ENCODE measurements around the gene SANBR. TPM values are rescaled to one million over a fixed set of nuclear protein-coding genes. Genes with fewer than 3 reads are reported as not detected.

SANBR gene
- total and polyA plus RNA-seq, 2 of the 13 experiments (the other 11 are each of a cell fraction or from before 2014, with no cell fraction given): 9.8 to 20.9 TPM

GRCh38 chr2:61090386-61090921 is 24.8 kb downstream of the SANBR start (continued):
- TF ChIP-seq ZBTB34 (CRISPR knock-in tag; IDR thresholded peaks at IDR 0.05) (no peak; the same call in 1 of the 2 replicates), ZNF280D (CRISPR knock-in tag; IDR thresholded peaks at IDR 0.05) (0 out of 2 replicates have a peak, but pooled peaks have one; percentile 49), JUN (CRISPR knock-in tag; IDR thresholded peaks at IDR 0.05) (peak; percentile 20; the same call in 1 of the 2 replicates), SSRP1 (CRISPR knock-in tag; IDR thresholded peaks at IDR 0.05) (no peak), GATA4 (IDR thresholded peaks at IDR 0.05; ENCODE audit: borderline replicate concordance, low read depth) (no peak), GFI1 (CRISPR knock-in tag; IDR thresholded peaks at IDR 0.05; ENCODE audit: borderline replicate concordance) (0 out of 2 replicates have a peak, but pooled peaks have one; percentile 20), ZNF253 (CRISPR knock-in tag; IDR thresholded peaks at IDR 0.05; ENCODE audit: borderline replicate concordance) (no peak), KDM2A (CRISPR knock-in tag; IDR thresholded peaks at IDR 0.05; ENCODE audit: borderline replicate concordance, low read depth) (peak; percentile 20; the same call in 1 of the 2 replicates), IRF9 (CRISPR knock-in tag; IDR thresholded peaks at IDR 0.05; ENCODE audit: borderline replicate concordance) (0 out of 2 replicates have a peak, but pooled peaks have one; percentile 45), ARID3A (IDR thresholded peaks at IDR 0.05; ENCODE audit: low read depth, low read length) (peak; percentile 90), CERS6 (CRISPR knock-in tag; IDR thresholded peaks at IDR 0.05) (no peak), ZNF451 (CRISPR knock-in tag; IDR thresholded peaks at IDR 0.05) (no peak), ATF7-NPFF (CRISPR knock-in tag; IDR thresholded peaks at IDR 0.05; ENCODE audit: low read depth) (no peak), MLXIP (CRISPR knock-in tag; IDR thresholded peaks at IDR 0.05; ENCODE audit: borderline replicate concordance) (no peak)
